ENCODE results near the gene SEC16A. TPM values are rescaled to one million over a fixed set of nuclear protein-coding genes. Genes with fewer than 3 reads are reported as not detected.

SEC16A gene
- total RNA-seq, 1 donor, result 38.4 TPM

GRCh38 chr9:136398286-136398685 lies 84.6 kb downstream of the SEC16A start:
- H3K4me2 ChIP-seq (ENCODE audit: insufficient read depth, low read length), result peak overlapping the region; percentile 93
- peaks cover 14% of the 10 kb centered on the region for H3K4me1 ChIP-seq (ENCODE audit: insufficient read depth, low read length)
- peaks cover 33% of the 10 kb centered on the region for H3K79me2 ChIP-seq (ENCODE audit: insufficient read depth, low read length)
- H3K36me3 ChIP-seq (ENCODE audit: insufficient read depth, low read length), result peaks cover 56% of the 10 kb centered on the region
- H4K20me1 ChIP-seq (ENCODE audit: insufficient read depth, low read length), result peaks cover 21% of the 10 kb centered on the region
- H3K27me3 ChIP-seq (ENCODE audit: insufficient read depth, low read length), result no peaks in the 10 kb centered on the region
- TF ChIP-seq CTCF (IDR thresholded peaks at IDR 0.05; ENCODE audit: extremely low read depth, low read depth, low read length), result no peak
- H3K9me3 ChIP-seq (ENCODE audit: low read depth, low read length), result no peaks in the 10 kb centered on the region
- no peak overlapping the region for H3K4me3 ChIP-seq (ENCODE audit: insufficient read depth, low read length)
- no peak for DNase-seq (ENCODE audit: insufficient read length, low spot score, missing footprints)
- no peak overlapping the region for H2AFZ ChIP-seq (ENCODE audit: low read length)
- H3K27ac ChIP-seq (ENCODE audit: low read depth, low read length), result peak overlapping the region; percentile 28

GRCh38 chr9:136397643-136398042 lies 85.2 kb downstream of the SEC16A start:
- no peaks in the 10 kb centered on the region for H3K27me3 ChIP-seq (ENCODE audit: insufficient read depth, low read length)
- no peak overlapping the region for H2AFZ ChIP-seq (ENCODE audit: low read length)
- no peak overlapping the region for H3K4me2 ChIP-seq (ENCODE audit: insufficient read depth, low read length)
- no peak for TF ChIP-seq CTCF (IDR thresholded peaks at IDR 0.05; ENCODE audit: extremely low read depth, low read depth, low read length)
- H3K27ac ChIP-seq (ENCODE audit: low read depth, low read length), result no peak overlapping the region
- no peak for DNase-seq (ENCODE audit: insufficient read length, low spot score, missing footprints)
- peaks cover 59% of the 10 kb centered on the region for H3K36me3 ChIP-seq (ENCODE audit: insufficient read depth, low read length)
- H3K9me3 ChIP-seq (ENCODE audit: low read depth, low read length), result no peaks in the 10 kb centered on the region
- peaks cover 14% of the 10 kb centered on the region for H3K4me1 ChIP-seq (ENCODE audit: insufficient read depth, low read length)
- peaks cover 33% of the 10 kb centered on the region for H3K79me2 ChIP-seq (ENCODE audit: insufficient read depth, low read length)
- no peak overlapping the region for H3K4me3 ChIP-seq (ENCODE audit: insufficient read depth, low read length)
- peaks cover 21% of the 10 kb centered on the region for H4K20me1 ChIP-seq (ENCODE audit: insufficient read depth, low read length)

GRCh38 chr9:136396219-136396515 lies 86.7 kb downstream of the SEC16A start:
- peaks cover 59% of the 10 kb centered on the region for H3K36me3 ChIP-seq (ENCODE audit: insufficient read depth, low read length)
- TF ChIP-seq CTCF (IDR thresholded peaks at IDR 0.05; ENCODE audit: extremely low read depth, low read depth, low read length), result no peak

GRCh38 chr9:136395345-136396218 lies 87.3 kb downstream of the SEC16A start:
- Histone ChIP-seq H3K79me2 (ENCODE audit: insufficient read depth, low read length) (peaks cover 33% of the 10 kb centered on the region), H3K4me3 (ENCODE audit: insufficient read depth, low read length) (no peak overlapping the region), H4K20me1 (ENCODE audit: insufficient read depth, low read length) (peaks cover 21% of the 10 kb centered on the region), H3K4me1 (ENCODE audit: insufficient read depth, low read length) (peaks cover 12% of the 10 kb centered on the region), H3K27ac (ENCODE audit: low read depth, low read length) (no peak overlapping the region), H3K27me3 (ENCODE audit: insufficient read depth, low read length) (no peaks in the 10 kb centered on the region), H2AFZ (ENCODE audit: low read length) (no peak overlapping the region), H3K36me3 (ENCODE audit: insufficient read depth, low read length) (peaks cover 63% of the 10 kb centered on the region), H3K9me3 (ENCODE audit: low read depth, low read length) (no peaks in the 10 kb centered on the region), H3K4me2 (ENCODE audit: insufficient read depth, low read length) (no peak overlapping the region)
- no peak for DNase-seq (ENCODE audit: insufficient read length, low spot score, missing footprints)
- no peak for TF ChIP-seq CTCF (IDR thresholded peaks at IDR 0.05; ENCODE audit: extremely low read depth, low read depth, low read length)

More at GRCh38 chr9:136396219-136396515, 86.7 kb downstream of the SEC16A start:
- peaks cover 14% of the 10 kb centered on the region for H3K4me1 ChIP-seq (ENCODE audit: insufficient read depth, low read length)
- H4K20me1 ChIP-seq (ENCODE audit: insufficient read depth, low read length), result peaks cover 21% of the 10 kb centered on the region
- H3K27me3 ChIP-seq (ENCODE audit: insufficient read depth, low read length), result no peaks in the 10 kb centered on the region
- H3K9me3 ChIP-seq (ENCODE audit: low read depth, low read length), result no peaks in the 10 kb centered on the region
- no peak overlapping the region for H3K4me2 ChIP-seq (ENCODE audit: insufficient read depth, low read length)
- H3K79me2 ChIP-seq (ENCODE audit: insufficient read depth, low read length), result peaks cover 33% of the 10 kb centered on the region
- DNase-seq (ENCODE audit: insufficient read length, low spot score, missing footprints), result no peak
- no peak overlapping the region for H2AFZ ChIP-seq (ENCODE audit: low read length)
- H3K4me3 ChIP-seq (ENCODE audit: insufficient read depth, low read length), result no peak overlapping the region
- H3K27ac ChIP-seq (ENCODE audit: low read depth, low read length), result no peak overlapping the region

Data from osteoblast (primary cell).